Natural killer cell (primary cell): ENCODE results near the gene CHN2. TPM values are rescaled to one million over a fixed set of nuclear protein-coding genes. Genes with fewer than 3 reads are reported as not detected.

Source experiments
- ATAC-seq, 3 donors: fragments of 150-1000 bp in 2 of 3; fragments of 200-7000 bp in 1 of 3; cut with Tn5 transposase; 1 replicate in 1 of 3; 2 replicates in 2 of 3; pipeline ENCODE4 v1.10.0; 2021; ENCODE audit warnings: mild to moderate bottlenecking in 2 of 3, moderate library complexity in 2 of 3
- DNase-seq, 2 donors: peaks; one replicate each; pipeline versions ENCODE4 v3.0.0 to v3.0.0-alpha.2; 2013 to 2021; ENCODE audit warnings: mixed read lengths in 1 of 2
- H3K27ac ChIP-seq: one replicate; pipeline ENCODE4 v1.5.1; 2013; ENCODE audit warnings: mild to moderate bottlenecking, low read length
- H3K27me3 ChIP-seq: one replicate; pipeline ENCODE4 v1.6.1; 2013; ENCODE audit warnings: low read length; ENCODE audit not compliant: control insufficient read depth, insufficient read depth
- H3K36me3 ChIP-seq: one replicate; pipeline ENCODE4 v1.6.1; 2013; ENCODE audit warnings: low read length; ENCODE audit not compliant: control insufficient read depth, insufficient read depth
- H3K4me1 ChIP-seq: one replicate; pipeline ENCODE4 v1.6.1; 2013; ENCODE audit warnings: low read length; ENCODE audit not compliant: control insufficient read depth, insufficient read depth
- H3K4me3 ChIP-seq: one replicate; pipeline ENCODE4 v1.5.1; 2013; ENCODE audit warnings: low read length
- H3K9me3 ChIP-seq: one replicate; pipeline ENCODE4 v1.6.1; 2013; ENCODE audit warnings: low read length; ENCODE audit not compliant: control insufficient read depth, insufficient read depth
- H3K27ac Mint-ChIP-seq, 2 donors: one replicate each; pipeline ENCODE4 v1.8.0; 2022; ENCODE audit warnings: mild to moderate bottlenecking in 2 of 2, mixed read lengths in 2 of 2, moderate library complexity in 1 of 2
- H3K27me3 Mint-ChIP-seq, 2 donors: one replicate each; pipeline ENCODE4 v1.8.0; 2022; ENCODE audit warnings: low read depth in 2 of 2, mixed read lengths in 2 of 2
- H3K36me3 Mint-ChIP-seq: one replicate; pipeline ENCODE4 v1.8.0; 2022; ENCODE audit warnings: mixed read lengths
- H3K4me1 Mint-ChIP-seq, 2 donors: one replicate each; pipeline ENCODE4 v1.8.0; 2022; ENCODE audit warnings: mixed read lengths in 2 of 2
- H3K4me3 Mint-ChIP-seq: one replicate; pipeline ENCODE4 v1.8.0; 2022; ENCODE audit warnings: mild to moderate bottlenecking, moderate library complexity, mixed read lengths
- H3K9me3 Mint-ChIP-seq, 2 donors: one replicate each; pipeline ENCODE4 v1.8.0; 2022; ENCODE audit warnings: mixed read lengths in 2 of 2
- WGBS: methylation state at CpG from one replicate; pipeline ENCODE4 v1.1.7; 2013; ENCODE audit warnings: missing lambda C conversion rate; ENCODE audit not compliant: insufficient coverage; 5-methylcytosine and 5-hydroxymethylcytosine counted together
- intact Hi-C: fragments of 100-400 bp; cut with micrococcal nuclease; formaldehyde crosslinking; loops from one replicate; pipeline ENCODE4 v1.14.2; 2022
- total RNA-seq, 4 donors: library from RNA; stranded (reverse); fragments of 120-200 nt in 1 of 4; gene quantifications; one replicate each; pipeline versions ENCODE4 v1.2.3 to v1.2.4, GENCODE V29; 2013 to 2022
- TF ChIP-seq, protein P1 (sequence below): fragments of 200-600 bp; IDR thresholded peaks from one replicate; pipeline ENCODE4 v1.8.0; 2022; ENCODE audit warnings: antibody characterized with exemption

CHN2 gene
- total RNA-seq, 3 donors from 2014 or later (not counting 1 experiment from before 2014, with no cell fraction given), result 23.2 to 40.6 (median 30.2) TPM

GRCh38 chr7:29322023-29322712 is 127.6 kb downstream of the CHN2 start:
- Mint-ChIP-seq H3K4me1 (peaks cover 36 to 38% of the 10 kb centered on the region in 2 donors), H3K36me3 (no peaks in the 10 kb centered on the region), H3K27ac (no peak overlapping the region), H3K4me3 (no peak overlapping the region), H3K27me3 (no peaks in the 10 kb centered on the region), H3K9me3 (no peaks in the 10 kb centered on the region)
- H3K36me3 ChIP-seq, result no peaks in the 10 kb centered on the region
- H3K27me3 ChIP-seq, result no peaks in the 10 kb centered on the region
- no peak for ATAC-seq
- intact Hi-C loops, result no loop called here
- TF ChIP-seq, protein P1, sequence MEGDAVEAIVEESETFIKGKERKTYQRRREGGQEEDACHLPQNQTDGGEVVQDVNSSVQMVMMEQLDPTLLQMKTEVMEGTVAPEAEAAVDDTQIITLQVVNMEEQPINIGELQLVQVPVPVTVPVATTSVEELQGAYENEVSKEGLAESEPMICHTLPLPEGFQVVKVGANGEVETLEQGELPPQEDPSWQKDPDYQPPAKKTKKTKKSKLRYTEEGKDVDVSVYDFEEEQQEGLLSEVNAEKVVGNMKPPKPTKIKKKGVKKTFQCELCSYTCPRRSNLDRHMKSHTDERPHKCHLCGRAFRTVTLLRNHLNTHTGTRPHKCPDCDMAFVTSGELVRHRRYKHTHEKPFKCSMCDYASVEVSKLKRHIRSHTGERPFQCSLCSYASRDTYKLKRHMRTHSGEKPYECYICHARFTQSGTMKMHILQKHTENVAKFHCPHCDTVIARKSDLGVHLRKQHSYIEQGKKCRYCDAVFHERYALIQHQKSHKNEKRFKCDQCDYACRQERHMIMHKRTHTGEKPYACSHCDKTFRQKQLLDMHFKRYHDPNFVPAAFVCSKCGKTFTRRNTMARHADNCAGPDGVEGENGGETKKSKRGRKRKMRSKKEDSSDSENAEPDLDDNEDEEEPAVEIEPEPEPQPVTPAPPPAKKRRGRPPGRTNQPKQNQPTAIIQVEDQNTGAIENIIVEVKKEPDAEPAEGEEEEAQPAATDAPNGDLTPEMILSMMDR, result no peak
- DNase-seq, result no peak
- H3K4me3 ChIP-seq, result no peak overlapping the region
- H3K4me1 ChIP-seq, result peaks cover 14% of the 10 kb centered on the region
- H3K27ac ChIP-seq, result no peak overlapping the region
- WGBS, result 92% methylated on average over 3 of the region's 3 CpGs
- H3K9me3 ChIP-seq, result no peaks in the 10 kb centered on the region

- intact Hi-C loops, result no loop called here
- Mint-ChIP-seq H3K4me1 (peaks cover 16 to 27% of the 10 kb centered on the region in 2 donors), H3K27ac (no peak overlapping the region), H3K4me3 (no peak overlapping the region), H3K36me3 (no peaks in the 10 kb centered on the region), H3K9me3 (no peaks in the 10 kb centered on the region), H3K27me3 (no peaks in the 10 kb centered on the region)
- Histone ChIP-seq H3K4me3 (no peak overlapping the region), H3K36me3 (no peaks in the 10 kb centered on the region), H3K4me1 (peaks cover 2% of the 10 kb centered on the region), H3K27me3 (no peaks in the 10 kb centered on the region), H3K27ac (no peak overlapping the region), H3K9me3 (no peaks in the 10 kb centered on the region)
- 83% methylated on average over 2 of the region's 2 CpGs for WGBS
- DNase-seq (no peak), ATAC-seq (no peak)
- TF ChIP-seq, protein P1, result no peak
These were observed 130.9 kb downstream of the CHN2 start for GRCh38 chr7:29325476-29325875.

- Mint-ChIP-seq H3K4me3 (no peak overlapping the region), H3K4me1 (peaks cover 15 to 23% of the 10 kb centered on the region in 2 donors), H3K27ac (no peak overlapping the region), H3K9me3 (no peaks in the 10 kb centered on the region), H3K27me3 (no peaks in the 10 kb centered on the region), H3K36me3 (no peaks in the 10 kb centered on the region)
- ATAC-seq (no peak), DNase-seq (no peak)
- intact Hi-C loops, result no loop called here
- H3K4me1 ChIP-seq, result no peaks in the 10 kb centered on the region
- 73% methylated on average over 1 of the region's 1 CpG for WGBS
- no peaks in the 10 kb centered on the region for H3K9me3 ChIP-seq
- no peak overlapping the region for H3K4me3 ChIP-seq
- no peaks in the 10 kb centered on the region for H3K36me3 ChIP-seq
- H3K27ac ChIP-seq, result no peak overlapping the region
- no peaks in the 10 kb centered on the region for H3K27me3 ChIP-seq
- TF ChIP-seq, protein P1, result no peak
These were observed 132.3 kb downstream of the CHN2 start for GRCh38 chr7:29326864-29327263.

DNA sequence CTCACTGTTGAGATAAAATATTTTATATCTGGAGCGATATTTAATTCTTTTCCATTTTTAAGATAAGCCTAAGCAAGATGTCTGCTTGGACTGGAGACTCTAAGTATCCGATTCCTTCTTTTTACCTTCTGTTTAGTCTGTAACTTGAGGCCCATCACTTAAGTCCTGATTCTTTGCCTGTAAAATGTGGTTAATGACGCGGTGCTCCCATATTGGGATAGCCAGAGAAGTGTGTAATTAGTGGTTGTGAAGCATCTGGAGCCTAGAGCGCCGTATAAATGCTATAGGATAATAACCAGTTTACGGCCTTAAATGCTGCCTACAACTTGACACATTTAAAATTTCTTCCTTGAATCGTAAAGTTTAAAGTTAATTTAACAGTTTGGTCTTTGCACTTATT is 132.9 kb downstream of the CHN2 start:
- 100% methylated on average over 8 of the region's 8 CpGs for WGBS
- intact Hi-C loops, result no loop called here
- no peak for DNase-seq

More for the DNA sequence above, 132.9 kb downstream of the CHN2 start:
- Mint-ChIP-seq H3K4me3 (no peak overlapping the region), H3K27ac (no peak overlapping the region), H3K36me3 (no peaks in the 10 kb centered on the region), H3K27me3 (no peaks in the 10 kb centered on the region), H3K4me1 (peaks cover 15 to 23% of the 10 kb centered on the region in 2 donors), H3K9me3 (no peaks in the 10 kb centered on the region)
- H3K27me3 ChIP-seq, result no peaks in the 10 kb centered on the region
- no peak overlapping the region for H3K27ac ChIP-seq
- TF ChIP-seq, protein P1, result no peak
- no peaks in the 10 kb centered on the region for H3K9me3 ChIP-seq
- H3K4me3 ChIP-seq, result no peak overlapping the region
- no peaks in the 10 kb centered on the region for H3K36me3 ChIP-seq
- ATAC-seq, result no peak
- no peaks in the 10 kb centered on the region for H3K4me1 ChIP-seq
